ENCODE data around the gene TMEM181.

- TF ChIP-seq RCOR1 (IDR thresholded peaks at IDR 0.05; ENCODE audit: low read depth, low read length) (no peak), HES2 (IDR thresholded peaks at IDR 0.05) (no peak), RAD21 (conservative IDR thresholded peaks at IDR 0.05 in 1 of 2, IDR thresholded peaks at IDR 0.05 in 1 of 2) (no peak)
These were observed 475 bp upstream of the TMEM181 start for GRCh38 chr6:158559338-158559894.
